HG02759 (cell line): ENCODE measurements around the gene MT1A.
"Not testable (repeated sequence)": the region's sequence is repeated elsewhere in the genome, so short reads cannot be mapped to it uniquely, and the experiment has no call there.

Experiments used
- ATAC-seq: cut with Tn5 transposase; IDR thresholded peaks from one replicate; pipeline ENCODE4 v1.9.1; 2021; ENCODE audit warnings: mild to moderate bottlenecking, moderate library complexity; ENCODE audit not compliant: unreplicated experiment

Gene MT1A

DNA sequence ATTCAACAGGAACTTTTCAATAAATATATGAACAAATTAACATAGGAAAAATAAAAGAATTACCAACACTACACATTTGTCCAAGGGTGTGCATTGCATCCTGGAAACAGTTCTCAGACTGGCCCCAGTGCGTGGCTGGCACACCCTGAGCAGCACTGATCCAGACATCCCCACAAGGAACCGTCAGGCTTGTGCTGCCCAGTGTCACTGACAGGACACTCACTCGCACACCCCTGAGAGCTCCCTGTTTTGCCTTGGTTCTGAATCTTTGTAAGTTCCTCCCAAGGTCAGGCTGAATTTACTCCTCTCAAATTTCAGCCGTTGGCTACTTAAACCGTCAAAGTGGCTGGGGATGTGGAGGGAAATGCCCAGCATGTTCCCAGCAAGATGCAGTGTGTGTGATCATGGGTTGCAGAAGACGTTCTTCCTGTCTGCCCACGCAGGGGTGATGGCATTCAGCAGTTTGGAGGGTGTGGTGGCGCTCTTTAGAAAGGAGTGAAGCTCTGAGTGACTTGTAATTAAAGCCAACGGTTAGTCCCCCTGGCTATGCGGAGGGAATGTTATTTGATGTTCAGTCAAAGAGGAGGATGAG, 28.4 kb upstream of the MT1A start:
- ATAC-seq: peak; percentile 22

DNA sequence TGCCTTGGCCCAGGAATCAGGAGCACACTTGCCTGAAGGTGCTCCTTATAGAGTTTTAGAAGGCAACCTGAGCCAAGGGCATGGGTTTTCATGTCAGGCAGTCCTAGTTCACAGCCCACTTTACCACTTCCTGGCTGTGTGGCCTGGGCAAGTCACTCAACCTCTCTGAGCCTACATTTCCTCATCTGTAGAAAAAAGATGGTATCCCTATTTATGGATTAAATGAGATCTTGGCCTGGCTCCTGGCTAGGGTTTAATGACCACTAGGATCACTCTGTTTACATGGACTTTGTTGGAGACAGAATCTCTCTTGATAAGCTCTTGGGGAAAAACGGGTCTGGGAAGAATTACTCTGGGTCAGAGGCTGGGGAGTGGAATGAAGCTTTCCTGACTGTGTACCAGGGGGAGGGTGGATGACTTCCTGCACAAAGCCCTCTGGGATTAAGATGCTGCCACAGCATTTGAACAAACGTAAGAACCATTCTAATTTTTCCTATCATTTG, 27.8 kb upstream of the MT1A start:
- ATAC-seq: no peak

DNA sequence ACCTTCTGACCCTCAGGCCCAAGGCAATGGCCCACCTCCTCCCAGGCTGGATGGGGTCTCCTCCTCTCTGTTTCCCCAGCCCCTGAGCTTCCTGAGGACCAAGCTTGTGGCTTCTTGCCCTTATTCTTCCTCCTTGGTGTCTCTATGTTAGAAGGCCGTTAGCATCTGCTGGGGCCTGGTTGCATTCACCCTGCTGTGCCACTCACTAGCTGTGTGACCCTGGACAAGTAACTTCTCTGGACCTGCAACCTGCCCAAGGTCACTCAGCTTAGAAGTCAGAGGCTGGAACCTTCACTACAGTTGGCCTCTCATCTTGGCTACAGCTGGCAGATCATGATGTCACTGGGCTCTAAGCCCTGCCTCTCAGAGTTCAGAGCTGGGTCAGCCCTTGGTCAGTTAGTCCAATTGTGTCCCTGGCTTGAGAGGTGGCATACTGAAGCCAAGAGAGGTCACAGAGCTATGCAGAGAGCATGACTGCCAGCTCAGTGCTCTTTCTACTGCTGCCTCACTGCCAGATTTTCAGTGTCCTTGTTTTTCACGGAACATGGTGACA, 27.1 kb upstream of the MT1A start:
- ATAC-seq: no peak

DNA sequence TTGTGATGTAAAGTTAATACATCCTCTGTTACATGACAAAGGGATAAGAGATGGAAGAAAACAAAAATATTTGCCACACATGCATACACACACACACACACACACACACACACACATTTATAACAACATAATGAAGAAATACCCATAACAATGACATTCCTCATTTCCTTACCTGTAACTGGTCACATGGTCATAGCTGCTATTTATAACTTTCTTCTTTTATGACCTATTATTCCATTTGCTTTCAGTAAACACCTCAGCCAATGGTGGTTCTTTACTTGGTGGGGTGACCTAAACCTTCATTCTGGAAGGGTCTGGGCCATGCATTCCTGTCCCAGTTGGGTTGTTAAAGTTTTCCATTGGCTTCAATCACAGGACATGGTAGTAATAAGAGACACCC, 24.8 kb upstream of the MT1A start:
- no peak for ATAC-seq

DNA sequence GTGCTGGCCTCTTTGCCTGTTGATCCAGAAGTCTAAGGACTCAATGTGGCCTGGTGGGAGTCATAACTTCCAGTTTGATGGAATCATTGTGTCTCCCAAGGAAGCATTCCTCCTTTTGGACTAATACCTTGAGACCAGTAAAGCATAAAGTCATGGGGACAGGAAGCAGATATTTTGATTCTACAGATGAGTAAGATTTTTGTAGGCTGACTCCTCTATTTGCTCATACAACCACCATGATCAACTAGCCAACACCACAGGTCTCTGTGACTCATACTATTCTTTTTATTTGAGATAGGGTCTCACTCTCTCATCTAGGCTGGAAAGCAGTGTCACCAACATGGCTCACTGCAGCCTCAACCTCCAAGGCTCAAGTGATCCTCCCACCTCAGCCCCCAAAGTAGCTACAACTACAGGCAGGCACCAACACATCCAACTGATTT, 23.9 kb upstream of the MT1A start:
- ATAC-seq: no peak

DNA sequence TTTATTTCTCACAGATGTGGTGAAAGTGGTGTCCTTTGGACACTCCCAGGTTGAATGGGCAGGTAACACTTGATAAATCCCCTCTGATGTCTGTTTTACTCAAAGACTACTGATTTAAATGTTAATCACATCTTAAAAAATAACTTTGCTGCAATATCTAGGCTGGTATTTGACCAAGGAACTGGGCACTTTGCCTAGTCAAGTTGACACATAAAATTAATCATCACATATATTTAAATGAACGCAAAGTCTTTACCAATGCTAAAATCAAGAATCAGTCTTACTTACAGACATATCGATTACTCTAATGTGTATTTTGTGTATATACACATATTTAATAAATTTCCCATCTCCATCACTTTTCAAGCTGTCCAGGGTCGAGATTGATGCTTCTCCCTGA, 23.1 kb upstream of the MT1A start:
- ATAC-seq: no peak

DNA sequence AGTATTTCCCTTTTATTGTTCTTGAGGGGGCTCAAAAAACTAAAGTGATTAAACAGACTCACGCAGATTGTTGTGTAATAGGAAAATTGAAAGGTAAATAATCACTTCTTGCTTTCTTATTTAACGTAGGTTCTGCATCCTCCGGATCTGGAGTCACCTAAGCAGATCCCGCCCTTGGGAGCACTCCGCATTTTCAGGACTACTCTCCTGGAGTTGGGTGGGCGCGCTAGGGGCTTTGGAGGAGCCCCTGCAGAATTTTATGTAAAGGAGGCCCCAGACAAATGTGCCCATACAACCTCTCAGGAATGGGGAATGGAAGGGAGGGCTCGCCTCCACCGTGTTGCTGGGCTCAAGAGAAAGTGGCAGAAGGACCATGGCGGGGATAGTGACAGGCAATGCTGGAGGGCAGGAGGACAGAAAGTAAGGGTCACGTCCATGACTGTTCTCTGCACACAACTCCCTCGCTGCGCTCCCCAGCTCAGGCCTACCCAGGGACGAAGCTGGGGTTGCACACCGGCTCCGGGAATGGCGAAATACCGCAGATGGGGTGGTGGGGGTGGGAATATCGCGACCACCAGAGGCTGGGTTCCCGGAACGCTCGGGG, 21.8 kb upstream of the MT1A start:
- no peak for ATAC-seq

DNA sequence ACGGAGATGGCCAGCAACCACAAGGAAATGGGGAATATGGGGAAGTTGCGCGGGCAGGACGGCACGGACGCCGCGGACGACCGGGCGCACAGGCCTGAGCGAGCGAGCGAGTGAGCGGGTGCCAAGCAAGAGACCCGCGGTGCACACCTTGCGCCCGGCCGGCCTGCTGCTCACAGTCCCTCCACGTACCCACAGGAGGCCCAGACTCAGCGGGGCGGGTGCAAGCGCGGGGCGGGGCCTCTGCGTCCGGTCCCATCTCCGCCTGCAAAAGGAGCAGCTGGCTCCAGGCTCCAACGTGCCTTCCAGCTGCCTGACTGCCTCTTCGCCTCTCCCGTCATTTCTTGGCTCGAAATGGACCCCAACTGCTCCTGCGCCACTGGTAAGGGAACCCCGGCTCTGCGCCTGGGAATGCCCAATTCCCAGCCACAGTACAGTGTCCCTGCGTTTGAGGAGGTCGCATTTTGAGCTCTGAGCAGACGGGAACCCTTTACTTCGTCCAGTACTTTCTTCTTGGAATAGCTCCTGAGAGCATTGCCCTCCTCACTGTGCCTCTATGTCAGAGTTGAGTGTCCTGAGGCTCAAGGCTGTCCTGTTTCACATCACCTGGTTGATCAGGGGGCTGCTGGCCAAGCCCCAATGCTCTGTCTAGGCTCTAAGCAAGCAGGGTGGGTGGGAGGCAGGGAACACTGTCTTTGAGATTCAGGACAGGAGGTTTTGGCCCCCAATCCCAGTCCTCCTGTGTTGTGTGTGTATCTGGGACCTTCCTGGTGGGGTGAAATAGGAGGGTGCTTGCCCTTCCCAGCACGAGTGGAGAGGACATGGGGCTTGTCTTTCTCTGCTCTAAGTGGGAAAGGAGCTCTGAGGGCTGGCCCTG, 21.0 kb upstream of the MT1A start:
- no peak for ATAC-seq

DNA sequence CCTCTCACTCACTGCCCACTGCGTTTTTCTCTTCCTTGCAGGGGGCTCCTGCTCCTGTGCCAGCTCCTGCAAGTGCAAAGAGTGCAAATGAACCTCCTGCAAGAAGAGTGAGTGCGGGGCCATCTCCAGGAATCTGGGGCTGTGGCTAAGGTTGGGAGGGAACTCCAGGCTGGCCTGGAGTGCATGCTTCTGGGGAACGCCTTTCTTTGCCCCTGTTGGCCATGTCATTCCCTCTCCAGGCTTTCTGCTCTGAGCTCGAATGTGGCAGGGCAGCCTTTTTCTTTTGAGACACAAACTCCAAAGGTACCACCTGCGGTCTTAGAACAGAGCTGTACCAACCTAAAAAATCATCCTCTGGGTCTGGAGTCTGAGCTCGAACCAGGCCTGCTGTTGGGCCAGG, 20.3 kb upstream of the MT1A start:
- ATAC-seq: no peak

DNA sequence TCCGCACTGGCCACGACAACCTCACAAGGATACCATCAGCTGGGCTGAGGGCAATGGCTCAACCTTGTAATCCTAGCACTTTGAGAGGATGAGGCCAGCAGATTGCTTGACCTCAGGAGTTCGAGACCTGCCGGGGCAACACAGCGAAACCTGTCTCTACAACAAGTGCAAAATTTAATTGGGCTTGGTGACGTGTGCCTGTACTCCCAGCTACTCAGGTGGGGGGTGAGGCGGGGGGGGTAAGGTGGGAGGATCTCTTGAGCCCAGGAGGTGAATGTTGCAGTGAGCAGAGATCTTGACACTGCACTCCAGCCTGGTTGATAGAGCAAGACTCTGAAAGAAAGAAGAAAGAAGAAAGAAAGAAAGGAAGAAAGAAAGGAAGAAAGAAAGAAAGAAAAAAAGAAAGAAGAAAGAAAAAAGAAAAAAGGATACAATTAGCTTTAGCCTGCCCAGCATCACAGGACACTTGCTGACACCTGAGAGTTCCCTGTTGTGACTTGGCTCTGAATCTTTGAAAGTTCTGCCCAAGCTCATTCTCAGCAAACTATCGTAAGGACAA, 18.0 kb upstream of the MT1A start:
- ATAC-seq: no peak

DNA sequence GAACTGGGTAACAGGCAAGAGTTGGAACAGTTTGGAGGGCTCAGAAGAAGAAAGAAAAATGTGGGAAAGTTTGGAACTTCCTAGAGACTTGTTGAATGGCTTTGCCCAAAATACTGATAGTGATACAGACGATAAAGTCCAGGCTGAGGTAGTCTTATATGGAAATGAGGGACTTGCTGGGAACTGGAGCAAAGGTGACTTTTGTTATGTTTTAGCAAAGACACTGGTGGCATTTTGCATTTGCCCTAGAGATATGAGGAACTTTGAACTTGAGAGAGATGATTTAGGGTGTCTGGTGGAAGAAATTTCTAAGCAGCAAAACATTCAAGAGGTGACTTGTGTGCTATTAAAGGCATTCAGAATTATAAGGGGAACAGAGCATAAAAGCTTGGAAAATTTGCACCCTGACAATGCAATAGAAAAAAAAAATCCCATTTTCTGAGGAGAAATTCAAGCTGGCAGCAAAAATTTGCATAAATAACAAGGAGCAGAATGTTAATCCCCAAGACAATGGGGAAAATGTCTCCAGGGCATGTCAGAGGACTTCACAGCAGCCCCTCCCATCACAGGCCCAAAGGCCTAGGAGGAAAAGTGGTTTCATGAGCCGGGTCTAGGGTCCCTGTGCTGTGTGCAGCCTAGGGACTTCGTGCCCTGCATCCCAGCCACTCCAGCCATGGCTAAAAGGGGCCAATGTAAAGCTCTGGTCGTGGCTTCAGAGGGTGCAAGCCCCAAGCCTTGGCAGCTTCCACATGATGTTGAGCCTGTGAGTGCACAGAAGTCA, 16.6 kb upstream of the MT1A start:
- not testable (repeated sequence) for ATAC-seq

DNA sequence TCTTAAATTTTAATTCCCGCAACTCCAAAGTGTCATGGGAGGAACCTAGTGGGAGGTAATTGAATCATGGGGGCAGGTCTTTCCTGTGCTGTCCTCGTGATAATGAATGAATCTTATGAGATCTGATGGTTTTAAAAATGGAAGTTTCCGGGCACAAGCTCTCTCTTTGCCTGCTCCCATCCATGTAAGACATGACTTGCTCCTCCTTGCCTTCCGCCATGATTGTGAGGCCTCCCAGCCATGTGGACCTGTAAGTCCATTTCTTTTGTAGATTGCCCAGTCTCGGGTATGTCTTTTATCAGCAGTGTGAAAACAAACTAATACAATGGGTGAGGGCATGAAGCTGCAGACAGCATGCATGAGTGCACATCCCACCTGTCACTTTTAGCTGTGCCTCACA, 15.3 kb upstream of the MT1A start:
- not testable (repeated sequence) for ATAC-seq

DNA sequence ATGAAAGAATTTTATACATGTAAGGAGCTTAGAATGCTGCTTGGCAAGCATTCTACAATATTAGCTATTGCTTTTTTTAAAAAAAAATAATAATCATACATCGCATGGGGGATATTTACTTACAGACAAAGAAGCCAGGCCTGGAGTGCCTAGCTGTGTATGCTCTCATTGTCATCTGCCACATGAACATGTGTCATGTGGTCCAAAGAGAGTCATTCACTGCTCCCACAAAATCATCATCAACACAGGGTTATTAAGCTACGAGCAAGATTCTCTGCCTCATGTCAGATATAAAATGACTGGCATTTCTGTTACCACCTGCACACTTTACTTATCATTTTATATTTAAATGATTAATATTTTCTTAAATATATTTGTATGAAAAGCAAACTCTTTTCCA, 14.8 kb upstream of the MT1A start:
- no peak for ATAC-seq

DNA sequence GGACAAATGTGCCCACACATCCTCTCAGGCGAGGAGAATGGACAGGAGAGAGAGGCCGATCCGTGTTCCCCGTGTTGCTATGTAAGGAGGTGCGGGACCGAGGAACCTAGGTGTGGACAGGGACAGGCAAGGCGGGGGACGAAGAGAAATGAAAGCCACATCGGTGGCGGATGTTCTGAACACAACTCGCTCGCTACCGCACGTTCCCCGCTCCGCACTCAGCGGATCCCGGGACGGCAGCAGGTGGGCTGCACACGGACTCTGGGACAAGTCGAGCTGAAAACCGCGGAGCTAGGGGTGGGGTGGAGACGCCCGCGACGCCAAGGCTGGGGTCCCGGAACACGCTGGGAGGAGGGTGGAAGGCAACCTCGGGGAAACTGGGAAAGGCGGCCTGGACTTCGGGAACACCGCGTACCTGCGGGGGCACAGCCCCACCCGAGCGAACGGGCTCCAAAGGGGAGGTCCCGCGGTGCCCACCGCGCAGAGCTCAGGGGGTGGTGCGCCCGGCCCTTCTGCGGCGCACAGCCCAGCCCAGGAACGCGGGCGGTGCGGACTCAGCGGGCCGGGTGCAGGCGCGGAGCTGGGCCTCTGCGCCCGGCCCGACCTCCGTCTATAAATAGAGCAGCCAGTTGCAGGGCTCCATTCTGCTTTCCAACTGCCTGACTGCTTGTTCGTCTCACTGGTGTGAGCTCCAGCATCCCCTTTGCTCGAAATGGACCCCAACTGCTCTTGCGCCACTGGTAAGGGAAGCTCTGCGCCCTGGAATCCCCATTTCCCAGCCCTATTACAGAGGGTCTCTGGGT, 13.1 kb upstream of the MT1A start, which contains the start of gene MT1E:
Gene MT1E (plus strand): TSS at position 642 of the 803 bp plus-strand sequence. CDS start 71 bp downstream, at position 713.
- peak; percentile 76 for ATAC-seq

DNA sequence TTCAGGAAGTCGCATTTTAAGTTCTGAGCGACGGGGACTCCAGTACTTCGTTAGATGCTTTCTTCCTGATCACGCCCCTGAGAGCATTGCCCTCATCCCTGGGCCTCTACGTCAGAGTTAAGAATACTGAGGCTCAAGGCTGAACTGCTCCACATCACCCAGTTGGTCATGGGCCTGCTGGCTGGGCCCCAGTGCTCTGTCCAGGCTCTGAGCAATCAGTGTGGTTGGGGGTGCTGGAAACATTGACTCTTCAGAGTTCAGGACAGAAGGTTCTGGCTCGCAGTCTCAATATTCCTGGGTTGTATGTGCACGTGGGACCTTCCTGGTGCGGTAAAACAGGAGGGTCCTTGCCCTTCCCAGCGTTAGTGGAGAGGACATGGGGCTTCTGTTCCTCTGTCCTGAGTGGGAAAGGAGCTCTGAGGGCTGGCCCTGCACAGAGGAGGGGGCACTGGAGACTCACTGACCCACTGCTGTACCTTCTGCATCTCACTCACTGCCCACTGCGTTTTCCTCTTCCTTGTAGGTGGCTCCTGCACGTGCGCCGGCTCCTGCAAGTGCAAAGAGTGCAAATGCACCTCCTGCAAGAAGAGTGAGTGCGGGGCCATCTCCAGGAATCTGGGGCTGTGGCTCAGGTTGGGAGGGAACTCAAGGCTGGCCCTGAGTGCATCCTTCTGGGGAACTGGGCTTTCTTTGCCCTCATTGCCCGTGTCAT, 12.4 kb upstream of the MT1A start:
- ATAC-seq: peak; percentile 12

DNA sequence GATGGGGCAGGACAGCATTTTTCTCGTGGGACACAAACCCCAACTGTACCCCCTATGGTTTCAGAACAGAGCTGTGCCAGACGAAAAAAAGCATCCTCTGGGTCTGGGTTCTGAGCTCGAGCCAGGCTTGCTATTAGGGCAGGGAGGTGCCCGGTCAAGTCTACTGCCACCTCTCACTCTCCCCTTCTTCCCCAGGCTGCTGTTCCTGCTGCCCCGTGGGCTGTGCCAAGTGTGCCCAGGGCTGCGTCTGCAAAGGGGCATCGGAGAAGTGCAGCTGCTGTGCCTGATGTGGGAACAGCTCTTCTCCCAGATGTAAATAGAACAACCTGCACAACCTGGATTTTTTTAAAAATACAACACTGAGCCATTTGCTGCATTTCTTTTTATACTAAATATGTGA, 11.8 kb upstream of the MT1A start:
- ATAC-seq: no peak

DNA sequence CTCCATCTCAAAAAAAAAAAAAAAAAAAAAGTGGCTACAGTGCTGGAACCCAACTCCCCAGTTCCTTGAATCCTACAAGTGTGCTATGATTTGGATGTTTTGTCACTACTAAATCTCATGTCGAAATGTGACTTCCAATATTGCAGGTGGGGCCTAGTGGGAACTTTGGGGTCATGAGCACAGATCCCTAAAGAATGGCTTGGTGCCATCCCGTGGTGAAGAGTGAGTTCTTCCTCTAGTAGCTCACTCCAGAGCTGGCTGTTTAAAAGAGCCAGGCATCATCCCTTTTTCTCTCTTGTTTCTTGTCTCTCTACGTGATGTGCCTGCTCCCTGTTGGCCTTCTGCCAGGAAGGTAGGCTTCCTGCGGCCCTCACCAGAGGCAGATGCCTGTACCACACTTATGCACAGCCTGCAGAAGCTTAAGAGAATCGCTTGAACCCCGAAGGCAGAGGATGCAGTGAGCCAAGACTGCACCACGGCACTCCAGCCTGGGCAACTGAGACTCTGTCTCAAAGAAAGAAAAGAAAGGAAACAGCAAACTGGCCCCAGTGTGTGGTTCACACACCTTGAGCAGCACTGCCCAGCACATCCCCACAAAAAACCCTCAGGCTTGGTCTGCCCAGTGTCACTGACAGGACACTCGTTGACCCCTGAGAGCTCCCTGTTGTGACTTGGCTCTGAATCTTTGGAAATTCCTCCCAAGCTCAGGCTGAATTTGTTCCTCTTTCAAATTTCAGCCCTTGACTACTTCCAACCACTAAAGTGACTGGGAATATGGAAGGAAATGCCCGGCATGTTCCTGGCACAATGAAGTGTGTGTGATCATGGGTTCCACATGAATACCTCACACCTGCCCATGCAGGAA, 9.7 kb upstream of the MT1A start:
- no peak for ATAC-seq

DNA sequence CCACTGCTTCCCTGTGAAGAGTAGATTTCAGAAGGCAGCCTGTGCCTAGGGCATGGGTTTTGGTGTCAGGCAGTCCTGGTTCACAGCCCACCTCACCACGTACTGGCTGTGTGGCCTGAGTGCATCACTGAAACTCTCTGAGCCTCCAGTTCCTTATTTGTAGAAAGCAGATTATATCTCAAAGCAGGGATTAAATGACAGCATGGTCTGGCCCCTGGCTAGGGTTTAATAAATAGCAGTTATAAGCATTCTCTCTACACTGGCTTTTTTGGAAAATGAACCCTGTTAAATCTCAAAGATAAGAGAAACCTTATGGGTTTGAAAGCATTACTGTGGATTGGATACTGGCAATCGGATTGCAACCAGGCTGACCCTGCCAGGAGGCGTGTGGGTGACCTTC, 8.9 kb upstream of the MT1A start:
- ATAC-seq: no peak
